H1 (cell line): Measurements from ENCODE around the gene KCNMB1. TPM values are rescaled to one million over a fixed set of nuclear protein-coding genes. Genes with fewer than 3 reads are reported as not detected.
A peak's percentile ranks its signal among the peaks of the same experiment; 100 is the strongest.

Experiments
- CTCF ChIA-PET: fragments of 300-600 bp; sonication (Branson Sonifier 250); formaldehyde crosslinking; loops from one replicate; lab custom pipeline; 2021; ENCODE audit not compliant: partially characterized antibody; lab: Charles Lee
- POLR2A ChIA-PET: fragments of 300-600 bp; sonication (Branson Sonifier 250); formaldehyde crosslinking; loops from one replicate; lab custom pipeline; 2021; ENCODE audit warnings: inconsistent platforms; ENCODE audit not compliant: partially characterized antibody; lab: Charles Lee
- DNase-seq, 2 experiments: peaks; one replicate each; pipeline versions ENCODE4 v3.0.0 to v3.0.0-alpha.2; 2010 to 2022; ENCODE audit warnings: low spot score in 2 of 2, low read depth in 1 of 2, mixed read lengths in 1 of 2
- FAIRE-seq: peaks from 2 replicates; lab custom pipeline; 2011; peaks lifted over from hg19 to GRCh38; lab: Jason Lieb, UNC
- H2AFZ ChIP-seq: 2 replicates; pipeline ENCODE4 v1.8.1; 2012; ENCODE audit warnings: low read length, inconsistent platforms
- H2AK5ac ChIP-seq: 2 replicates; pipeline ENCODE4 v1.6.1; 2013; ENCODE audit warnings: low read depth, low read length
- H2BK120ac ChIP-seq: replicated peaks from 2 replicates; pipeline ENCODE3; 2013; ENCODE audit warnings: low read depth, low read length, inconsistent platforms
- H2BK12ac ChIP-seq: 2 replicates; pipeline ENCODE4 v1.6.1; 2013; ENCODE audit warnings: low read depth, low read length
- H2BK15ac ChIP-seq: 2 replicates; pipeline ENCODE4 v1.6.1; 2013; ENCODE audit warnings: low read length
- H2BK20ac ChIP-seq: 2 replicates; pipeline ENCODE4 v1.6.1; 2013; ENCODE audit warnings: low read length
- H2BK5ac ChIP-seq: 2 replicates; pipeline ENCODE4 v1.6.1; 2013; ENCODE audit warnings: low read depth, low read length
- H3K14ac ChIP-seq: 2 replicates; pipeline ENCODE4 v1.6.1; 2013; ENCODE audit warnings: inconsistent platforms; ENCODE audit not compliant: insufficient read length
- H3K18ac ChIP-seq: 2 replicates; pipeline ENCODE4 v1.6.1; 2013; ENCODE audit warnings: low read length; ENCODE audit errors: extremely low read depth
- H3K23ac ChIP-seq: 2 replicates; pipeline ENCODE4 v1.6.1; 2013; ENCODE audit warnings: inconsistent platforms; ENCODE audit not compliant: insufficient read length
- H3K23me2 ChIP-seq: 2 replicates; pipeline ENCODE4 v1.6.1; 2013; ENCODE audit warnings: low read depth, low read length
- H3K27ac ChIP-seq: 2 replicates; pipeline ENCODE4 v1.6.1; 2011; ENCODE audit warnings: low read depth, low read length, inconsistent platforms
- H3K27me3 ChIP-seq, 4 experiments: replicated peaks in 1 of 4; 1 replicate in 1 of 4; 2 replicates in 3 of 4; pipeline versions ENCODE4 v1.6.1 to v1.8.1; 2011 to 2013; ENCODE audit warnings: low read length in 3 of 4, mild to moderate bottlenecking in 3 of 4, inconsistent platforms in 2 of 4, mixed read lengths in 2 of 4, moderate library complexity in 1 of 4; ENCODE audit not compliant: control insufficient read depth in 3 of 4, insufficient read depth in 3 of 4; ENCODE audit errors: extremely low read depth in 1 of 4
- H3K36me3 ChIP-seq, 4 experiments: 2 replicates each; pipeline versions ENCODE4 v1.6.1 to v1.8.1; 2011 to 2013; ENCODE audit warnings: mild to moderate bottlenecking in 4 of 4, low read length in 3 of 4, moderate library complexity in 2 of 4, control low read depth in 1 of 4, inconsistent platforms in 1 of 4; ENCODE audit not compliant: insufficient read depth in 4 of 4, control insufficient read depth in 2 of 4
- H3K4ac ChIP-seq: replicated peaks from 2 replicates; pipeline ENCODE3; 2013; ENCODE audit warnings: low read length, low read depth, mixed read lengths, inconsistent platforms; ENCODE audit not compliant: insufficient read length
- H3K4me1 ChIP-seq, 4 experiments: replicated peaks in 1 of 4; 1 replicate in 1 of 4; 2 replicates in 3 of 4; pipeline versions ENCODE4 v1.6.1 to v1.8.1; 2011 to 2013; ENCODE audit warnings: low read length in 3 of 4, inconsistent platforms in 2 of 4, mixed read lengths in 1 of 4; ENCODE audit not compliant: insufficient read depth in 4 of 4, control insufficient read depth in 3 of 4
- H3K4me2 ChIP-seq, 2 experiments: 2 replicates each; pipeline versions ENCODE4 v1.6.1 to v1.8.1; 2011 to 2013; ENCODE audit warnings: low read depth in 2 of 2, low read length in 2 of 2, control low read depth in 1 of 2, inconsistent platforms in 1 of 2, mild to moderate bottlenecking in 1 of 2; ENCODE audit not compliant: insufficient read depth in 1 of 2
- H3K4me3 ChIP-seq, 4 experiments: fragments of 200-600, 300-600 bp in 1 of 4; sonication (generic), shearing (Covaris generic), sonication (Bioruptor Twin) in 1 of 4; 2 replicates each; pipeline versions ENCODE4 v1.5.1 to v1.8.1; 2011 to 2016; ENCODE audit warnings: low read length in 4 of 4, low read depth in 3 of 4, control low read depth in 2 of 4, inconsistent platforms in 2 of 4, mild to moderate bottlenecking in 2 of 4, mixed read lengths in 1 of 4, moderate library complexity in 1 of 4; ENCODE audit not compliant: insufficient read depth in 2 of 4; ENCODE audit errors: extremely low read depth in 1 of 4
- H3K56ac ChIP-seq: replicated peaks from 2 replicates; pipeline ENCODE3; 2013; ENCODE audit warnings: low read depth, mild to moderate bottlenecking, mixed read lengths, low read length, inconsistent platforms; ENCODE audit not compliant: insufficient read length
- H3K79me1 ChIP-seq: 2 replicates; pipeline ENCODE4 v1.6.1; 2013; ENCODE audit warnings: low read depth, low read length, control low read depth
- H3K79me2 ChIP-seq, 2 experiments: 2 replicates each; pipeline versions ENCODE4 v1.6.1 to v1.8.1; 2012 to 2013; ENCODE audit warnings: low read length in 2 of 2, mild to moderate bottlenecking in 2 of 2, inconsistent platforms in 1 of 2; ENCODE audit not compliant: insufficient read depth in 2 of 2, control insufficient read depth in 1 of 2
- H3K9ac ChIP-seq, 4 experiments: replicated peaks in 1 of 4; 1 replicate in 1 of 4; 2 replicates in 3 of 4; pipeline versions ENCODE4 v1.6.1 to v1.8.1; 2011 to 2013; ENCODE audit warnings: low read depth in 3 of 4, low read length in 3 of 4, control low read depth in 2 of 4, mild to moderate bottlenecking in 2 of 4, moderate library complexity in 2 of 4, inconsistent platforms in 1 of 4; ENCODE audit errors: extremely low read depth in 1 of 4
- H3K9me3 ChIP-seq, 2 experiments: 2 replicates each; pipeline versions ENCODE4 v1.6.1 to v1.8.1; 2012 to 2013; ENCODE audit warnings: mild to moderate bottlenecking in 2 of 2, moderate library complexity in 2 of 2, control low read depth in 1 of 2, inconsistent platforms in 1 of 2, low read depth in 1 of 2, low read length in 1 of 2, mixed read lengths in 1 of 2; ENCODE audit not compliant: insufficient read depth in 2 of 2
- H4K20me1 ChIP-seq, 2 experiments: replicated peaks in 1 of 2; 2 replicates each; pipeline versions ENCODE3 to v1.8.1; 2011 to 2013; ENCODE audit warnings: inconsistent platforms in 2 of 2, low read length in 2 of 2, mild to moderate bottlenecking in 1 of 2; ENCODE audit not compliant: insufficient read depth in 2 of 2, control insufficient read depth in 1 of 2
- H4K5ac ChIP-seq: 2 replicates; pipeline ENCODE4 v1.6.1; 2013; ENCODE audit warnings: low read length, low read depth, mixed read lengths, inconsistent platforms; ENCODE audit not compliant: insufficient read length
- H4K8ac ChIP-seq: 2 replicates; pipeline ENCODE4 v1.8.0; 2013; ENCODE audit warnings: mild to moderate bottlenecking, moderate library complexity, low read length, inconsistent platforms; ENCODE audit not compliant: insufficient read depth; ENCODE audit errors: extremely low read depth
- H4K91ac ChIP-seq: replicated peaks from 2 replicates; pipeline ENCODE3; 2013; ENCODE audit warnings: low read length, mixed read lengths, inconsistent platforms; ENCODE audit not compliant: insufficient read length
- BCL11A ChIP-seq, 2 experiments: IDR thresholded peaks; one replicate each; pipeline ENCODE4 v1.6.1; 2011; ENCODE audit warnings: low read depth in 2 of 2, low read length in 2 of 2, mild to moderate bottlenecking in 2 of 2
- EGR1 ChIP-seq: IDR thresholded peaks from 2 replicates; pipeline ENCODE4 v1.6.1; 2011; ENCODE audit warnings: low read depth, low read length, borderline replicate concordance
- FOSL1 ChIP-seq: IDR thresholded peaks from 2 replicates; pipeline ENCODE4 v1.6.1; 2011; ENCODE audit warnings: mild to moderate bottlenecking, low read depth, low read length, moderate library complexity; ENCODE audit not compliant: insufficient read depth
- HDAC2 ChIP-seq, 2 experiments: fragments of 300-600 bp in 1 of 2; sonication (generic) in 1 of 2; IDR thresholded peaks; 2 replicates each; pipeline ENCODE4 v1.6.1; 2011 to 2012; ENCODE audit warnings: low read depth in 2 of 2, low read length in 2 of 2, mild to moderate bottlenecking in 2 of 2, moderate library complexity in 2 of 2, borderline replicate concordance in 1 of 2, inconsistent platforms in 1 of 2
- HDAC6 ChIP-seq: IDR thresholded peaks from one replicate; pipeline ENCODE4 v1.7.1; 2012; ENCODE audit warnings: low read depth, mild to moderate bottlenecking, inconsistent platforms, low read length, moderate library complexity
- MAX ChIP-seq: IDR thresholded peaks from 2 replicates; pipeline ENCODE4 v1.6.1; 2012; ENCODE audit warnings: inconsistent platforms
- PHF8 ChIP-seq: fragments of 200-600 bp; sonication (generic); conservative IDR thresholded peaks from 2 replicates; pipeline ENCODE4 v1.7.1; 2012; ENCODE audit warnings: low read depth, mild to moderate bottlenecking, inconsistent platforms, low read length, moderate library complexity
- POLR2AphosphoS5 ChIP-seq: IDR thresholded peaks from 2 replicates; pipeline ENCODE4 v1.6.1; 2011; ENCODE audit warnings: low read depth, low read length
- POU5F1 ChIP-seq: IDR thresholded peaks from 2 replicates; pipeline ENCODE4 v1.6.1; 2011; ENCODE audit warnings: low read depth, mild to moderate bottlenecking, low read length, moderate library complexity
- SIRT6 ChIP-seq: IDR thresholded peaks from one replicate; pipeline ENCODE4 v1.7.1; 2012; ENCODE audit warnings: low read length, inconsistent platforms
- SRF ChIP-seq: IDR thresholded peaks from 2 replicates; pipeline ENCODE4 v1.6.1; 2011; ENCODE audit warnings: mild to moderate bottlenecking, low read depth, low read length, moderate library complexity
- TAF7 ChIP-seq: optimal IDR thresholded peaks from 2 replicates; pipeline ENCODE3; 2011; ENCODE audit warnings: low read depth, mild to moderate bottlenecking, inconsistent platforms, low read length, moderate library complexity, borderline replicate concordance
- TBP ChIP-seq: IDR thresholded peaks from 2 replicates; pipeline ENCODE4 v1.6.1; 2011; ENCODE audit warnings: low read depth, low read length, improper control_type of control experiment
- WGBS, 2 experiments: shearing (Covaris generic) in 1 of 2; methylation state at CpG; one replicate each; pipeline versions ENCODE4 v1.1.6 to v1.1.7; 2013 to 2015; ENCODE audit warnings: low lambda C conversion rate in 2 of 2, mixed read lengths in 2 of 2, inconsistent platforms in 1 of 2, low coverage in 1 of 2, missing lambda C conversion rate in 1 of 2; ENCODE audit not compliant: insufficient replicate concordance in 2 of 2, insufficient coverage in 1 of 2, insufficient read length in 1 of 2; ENCODE audit errors: extremely low coverage in 1 of 2, missing lambda C conversion rate in 1 of 2; 5-methylcytosine and 5-hydroxymethylcytosine counted together
- polyA plus RNA-seq, 7 experiments: library from polyadenylated mRNA; depleted of rRNA in 3 of 7; stranded (reverse) in 5 of 7; unstranded in 2 of 7; fragments of >200 nt in 5 of 7; fragments of 200-250 nt in 2 of 7; gene quantifications; 1 replicate in 5 of 7; 2 replicates in 1 of 7; 4 replicates in 1 of 7; pipeline versions ENCODE4 v1.2.1 to v1.2.3, GENCODE V29; 2011 to 2013; ENCODE audit warnings: missing spikeins in 2 of 7, mixed read lengths in 2 of 7
- total RNA-seq: library from RNA; stranded (reverse); fragmentation: NEBNext Ultra II Directional; extraction: Animal tissue kit (Norgen Biotek cat#: 25700); gene quantifications from 2 replicates; pipeline ENCODE4 v1.2.1, GENCODE V29; 2021

Gene KCNMB1
- total and polyA plus RNA-seq, 2 of the 8 experiments (the other 6 are each of a cell fraction or from before 2014, with no cell fraction given): 0.08 to 0.19 TPM

- Histone ChIP-seq H3K4ac (no peak overlapping the region), H3K27me3 (no peaks in the 10 kb centered on the region; a peak in 1 of 7 replicates), H3K18ac (no peak overlapping the region), H3K4me1 (peaks cover 0 to 3% (median 2%) of the 10 kb centered on the region in 4 experiments; a peak in 4 of 7 replicates), H2BK5ac (no peak overlapping the region), H3K79me1 (no peaks in the 10 kb centered on the region), H2AK5ac (no peak overlapping the region)
- CTCF ChIA-PET: interaction anchor here (0.7 to 2.5 kb wide), 13 partner anchors 9 to 94 kb away, joined by 3 to 10 read pairs (median 4); no protein-coding TSS in a partner anchor
- TF ChIP-seq TAF7: no peak
- no peak for TF ChIP-seq MAX
- no peak for TF ChIP-seq POU5F1
- TF ChIP-seq TBP: no peak
- TF ChIP-seq BCL11A (IDR thresholded peaks at IDR 0.05; ENCODE audit: low read depth in 2 of 2, low read length in 2 of 2): no peak
- no peak for TF ChIP-seq FOSL1
- TF ChIP-seq EGR1: no peak
- no peak for TF ChIP-seq PHF8
- TF ChIP-seq SRF: no peak
- TF ChIP-seq SIRT6: no peak
- no peak for TF ChIP-seq POLR2AphosphoS5
- no peak for TF ChIP-seq HDAC6
- TF ChIP-seq HDAC2 (IDR thresholded peaks at IDR 0.05; ENCODE audit: borderline replicate concordance in 1 of 2, low read depth in 2 of 2, low read length in 2 of 2): no peak
- TF ChIP-seq, all 59 proteins: peak for 0
- H2BK120ac ChIP-seq: no peak overlapping the region
- H2AFZ ChIP-seq: no peak overlapping the region
- H2BK20ac ChIP-seq: 0 out of 2 replicates have a peak overlapping the region, but pooled peaks have one; percentile 38
- no peak overlapping the region for H4K5ac ChIP-seq
- no peaks in the 10 kb centered on the region for H3K23me2 ChIP-seq
- no peak overlapping the region for H2BK15ac ChIP-seq
- H3K23ac ChIP-seq: no peak overlapping the region
- H3K4me3 ChIP-seq: no peak overlapping the region
- H3K9me3 ChIP-seq: no peaks in the 10 kb centered on the region
- FAIRE-seq: no peak
- H4K8ac ChIP-seq: no peak overlapping the region
- no peak overlapping the region for H3K9ac ChIP-seq
- H3K14ac ChIP-seq: no peak overlapping the region
- no peak overlapping the region for H2BK12ac ChIP-seq
- H4K91ac ChIP-seq: no peak overlapping the region
- no peak overlapping the region for H3K27ac ChIP-seq
- H4K20me1 ChIP-seq: no peaks in the 10 kb centered on the region
- 94% methylated on average over 7 of the region's 7 CpGs; no CpG with 5 or more reads in 1 of the 2 experiments for WGBS, 2 experiments
- DNase-seq: no peak
- no peaks in the 10 kb centered on the region for H3K36me3 ChIP-seq
- no peak overlapping the region for H3K4me2 ChIP-seq
- H3K79me2 ChIP-seq: no peaks in the 10 kb centered on the region
- POLR2A ChIA-PET: no interaction called here
- H3K56ac ChIP-seq: no peak overlapping the region
These were observed 27.1 kb downstream of the KCNMB1 start for GRCh38 chr5:170362102-170362501.
